NCI-H1694 treated with DMSO at 0.1 percent for 48 hours (cell line): Measurements from ENCODE around the gene HRAS.

ENCODE experiments used
- DNase-seq: peaks from one replicate; lab custom pipeline; 2025; lab: John Stamatoyannopoulos, UW

Gene HRAS

DNA sequence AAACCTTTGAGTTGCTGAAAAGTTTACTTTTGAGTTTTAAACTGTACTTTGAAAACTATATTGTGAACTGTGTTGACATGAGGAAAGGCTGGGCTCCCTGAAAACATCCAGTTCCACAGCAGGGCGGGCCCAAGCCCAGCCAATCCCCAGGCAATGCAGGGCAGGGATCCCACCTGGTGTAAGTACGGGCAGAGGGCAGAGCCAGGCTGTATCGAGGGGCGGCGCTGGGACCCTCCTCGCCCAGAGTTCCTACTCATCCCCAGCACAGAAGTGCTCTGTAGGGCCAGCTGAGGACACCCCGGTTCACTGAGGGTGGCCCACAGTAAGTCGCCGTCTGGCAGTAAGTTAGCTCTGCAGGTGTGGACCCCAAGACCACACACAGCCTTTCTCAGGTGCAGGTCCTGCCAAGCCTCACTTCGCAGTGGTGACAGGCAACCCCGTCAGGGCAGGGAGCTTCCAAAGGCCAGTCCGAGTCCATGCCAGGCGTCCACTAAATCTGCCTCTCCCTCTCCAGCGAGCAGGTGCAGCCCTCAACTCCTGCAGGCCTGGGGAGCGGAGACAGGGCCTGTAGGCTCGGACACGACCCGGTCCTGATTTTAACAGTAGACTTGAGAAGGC is 31.7 kb upstream of the HRAS start:
- no peak for DNase-seq

DNA sequence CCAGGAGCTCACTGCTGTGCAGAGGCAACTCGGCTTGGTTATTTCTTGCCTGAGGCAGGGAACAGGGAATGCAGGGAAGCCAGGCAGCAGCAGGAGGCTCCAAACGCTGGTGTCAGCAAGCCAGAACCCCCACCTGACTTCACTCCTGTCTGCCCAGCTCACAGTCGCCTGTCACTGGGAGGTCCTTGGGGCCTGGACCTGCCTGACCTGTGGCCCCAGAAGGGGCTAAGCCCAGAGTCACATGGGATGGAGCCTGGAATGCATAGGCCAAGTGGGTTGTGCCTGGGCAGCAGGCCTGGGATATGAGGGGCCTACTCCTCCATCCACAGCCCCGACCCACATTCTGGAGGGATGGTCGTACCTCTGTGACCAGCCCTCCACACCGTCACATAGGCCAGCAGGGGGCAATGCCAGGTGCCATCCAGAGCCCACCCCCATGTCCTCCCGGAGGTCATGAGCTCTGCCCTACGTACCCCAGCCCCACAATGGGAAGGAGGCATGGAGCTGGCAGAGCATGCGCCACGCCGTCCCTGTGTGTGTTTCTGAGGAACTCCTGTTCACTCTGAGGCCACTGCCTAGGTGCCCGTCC is 30.6 kb upstream of the HRAS start:
- DNase-seq: no peak

DNA sequence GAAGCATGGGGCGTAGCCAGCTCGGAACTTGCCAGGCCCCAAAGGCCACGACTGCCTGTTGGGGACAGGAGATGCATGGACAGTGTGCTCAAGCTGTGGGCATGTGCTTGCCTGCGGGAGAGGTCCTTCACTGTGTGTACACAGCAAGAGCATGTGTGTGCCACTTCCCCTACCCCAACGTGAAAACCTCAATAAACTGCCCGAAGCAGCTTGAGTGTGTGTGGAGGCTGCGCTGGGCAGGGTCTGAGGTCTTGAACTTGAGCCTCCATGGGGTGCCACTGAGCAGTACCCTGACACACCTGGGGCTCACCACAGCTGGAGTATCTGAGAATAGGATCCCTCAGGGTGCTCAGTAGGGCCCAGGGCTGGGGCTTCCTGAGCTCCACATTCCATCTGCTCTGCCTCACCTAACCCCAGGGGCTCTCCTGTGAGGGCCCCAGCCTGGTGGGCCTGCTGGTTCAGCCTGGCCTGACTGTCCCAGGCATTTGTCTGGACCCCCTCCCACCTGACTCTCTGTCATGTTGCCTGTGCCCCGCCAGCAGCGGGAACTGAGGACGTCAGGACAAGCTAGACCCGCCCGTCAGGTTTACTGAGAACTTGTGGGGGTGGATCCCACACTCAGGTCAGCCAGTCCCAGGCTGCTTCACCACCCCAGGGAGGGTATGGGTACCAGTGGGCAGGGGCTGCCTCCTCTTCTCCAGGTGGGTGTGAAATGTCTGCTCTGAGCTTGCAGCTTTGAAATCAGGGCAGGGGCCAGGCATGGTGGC is 28.6 kb upstream of the HRAS start:
- DNase-seq: no peak

DNA sequence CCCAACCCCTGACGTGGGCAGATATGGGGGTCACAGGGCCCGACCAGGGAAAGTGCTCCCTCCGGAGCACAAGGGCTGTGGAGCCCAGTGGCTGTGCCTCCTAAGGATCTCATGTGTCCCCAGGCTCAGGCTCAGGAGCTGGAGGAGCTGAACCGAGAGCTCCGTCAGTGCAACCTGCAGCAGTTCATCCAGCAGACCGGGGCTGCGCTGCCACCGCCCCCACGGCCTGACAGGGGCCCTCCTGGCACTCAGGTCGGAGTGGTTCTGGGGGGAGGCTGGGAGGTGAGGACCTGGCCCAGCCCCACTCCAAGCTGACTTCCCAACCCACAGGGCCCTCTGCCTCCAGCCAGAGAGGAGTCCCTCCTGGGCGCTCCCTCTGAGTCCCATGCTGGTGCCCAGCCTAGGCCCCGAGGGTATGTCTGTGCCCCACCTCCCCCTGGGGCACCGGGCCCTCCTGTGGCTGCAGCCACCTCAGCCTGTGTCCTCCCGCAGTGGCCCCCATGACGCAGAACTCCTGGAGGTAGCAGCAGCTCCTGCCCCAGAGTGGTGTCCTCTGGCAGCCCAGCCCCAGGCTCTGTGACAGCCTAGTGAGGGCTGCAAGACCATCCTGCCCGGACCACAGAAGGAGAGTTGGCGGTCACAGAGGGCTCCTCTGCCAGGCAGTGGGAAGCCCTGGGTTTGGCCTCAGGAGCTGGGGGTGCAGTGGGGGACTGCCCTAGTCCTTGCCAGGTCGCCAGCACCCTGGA is 27.9 kb upstream of the HRAS start:
- DNase-seq: no peak

DNA sequence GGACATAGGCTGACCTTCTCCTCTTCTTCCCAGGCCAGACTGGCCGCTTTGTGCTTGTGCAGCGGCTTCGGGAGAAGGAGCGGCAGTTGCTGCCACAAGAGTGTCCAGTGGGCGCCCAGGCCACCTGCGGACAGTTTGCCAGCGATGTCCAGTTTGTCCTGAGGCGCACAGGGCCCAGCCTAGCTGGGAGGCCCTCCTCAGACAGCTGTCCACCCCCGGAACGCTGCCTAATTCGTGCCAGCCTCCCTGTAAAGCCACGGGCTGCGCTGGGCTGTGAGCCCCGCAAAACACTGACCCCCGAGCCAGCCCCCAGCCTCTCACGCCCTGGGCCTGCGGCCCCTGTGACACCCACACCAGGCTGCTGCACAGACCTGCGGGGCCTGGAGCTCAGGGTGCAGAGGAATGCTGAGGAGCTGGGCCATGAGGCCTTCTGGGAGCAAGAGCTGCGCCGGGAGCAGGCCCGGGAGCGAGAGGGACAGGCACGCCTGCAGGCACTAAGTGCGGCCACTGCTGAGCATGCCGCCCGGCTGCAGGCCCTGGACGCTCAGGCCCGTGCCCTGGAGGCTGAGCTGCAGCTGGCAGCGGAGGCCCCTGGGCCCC is 26.8 kb upstream of the HRAS start:
- no peak for DNase-seq

DNA sequence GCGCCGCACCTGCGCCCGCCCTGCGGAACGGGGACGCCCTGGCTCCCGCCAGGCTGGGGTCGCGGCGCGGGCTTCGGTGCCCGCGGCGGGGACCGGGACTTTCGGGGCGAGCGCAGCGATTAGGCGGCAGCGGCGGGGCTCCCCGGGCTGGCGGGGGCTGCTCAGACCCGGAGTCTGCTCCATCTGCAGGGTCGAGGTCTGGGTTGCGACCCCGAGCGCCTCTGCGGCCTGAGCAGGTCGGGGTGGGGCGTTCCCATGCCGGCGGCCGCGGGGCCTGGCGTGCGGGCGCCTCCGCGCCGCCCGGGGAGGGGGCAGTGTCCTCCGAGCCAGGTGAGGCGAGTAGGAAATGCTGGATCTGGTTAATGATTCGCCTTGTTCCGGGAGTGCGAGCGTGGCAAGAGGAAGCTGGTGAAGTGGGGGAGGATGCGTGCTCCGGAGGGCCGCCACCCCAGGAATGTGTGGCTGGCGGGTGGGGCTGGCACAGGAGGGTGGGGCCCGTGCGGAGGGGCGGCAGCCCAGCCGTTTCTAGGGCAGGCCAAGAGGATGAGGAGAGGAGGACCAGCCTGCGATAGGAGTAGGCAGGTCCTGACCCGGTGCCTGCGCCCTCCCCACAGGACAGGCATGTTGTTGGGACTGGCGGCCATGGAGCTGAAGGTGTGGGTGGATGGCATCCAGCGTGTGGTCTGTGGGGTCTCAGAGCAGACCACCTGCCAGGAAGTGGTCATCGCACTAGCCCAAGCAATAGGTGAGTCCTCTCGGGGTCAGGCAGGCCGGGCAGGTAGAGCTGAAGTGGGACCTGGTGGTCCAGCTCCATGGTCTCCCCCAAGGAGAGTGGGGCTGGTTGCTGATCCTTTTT is 26.0 kb upstream of the HRAS start:
- no peak for DNase-seq

DNA sequence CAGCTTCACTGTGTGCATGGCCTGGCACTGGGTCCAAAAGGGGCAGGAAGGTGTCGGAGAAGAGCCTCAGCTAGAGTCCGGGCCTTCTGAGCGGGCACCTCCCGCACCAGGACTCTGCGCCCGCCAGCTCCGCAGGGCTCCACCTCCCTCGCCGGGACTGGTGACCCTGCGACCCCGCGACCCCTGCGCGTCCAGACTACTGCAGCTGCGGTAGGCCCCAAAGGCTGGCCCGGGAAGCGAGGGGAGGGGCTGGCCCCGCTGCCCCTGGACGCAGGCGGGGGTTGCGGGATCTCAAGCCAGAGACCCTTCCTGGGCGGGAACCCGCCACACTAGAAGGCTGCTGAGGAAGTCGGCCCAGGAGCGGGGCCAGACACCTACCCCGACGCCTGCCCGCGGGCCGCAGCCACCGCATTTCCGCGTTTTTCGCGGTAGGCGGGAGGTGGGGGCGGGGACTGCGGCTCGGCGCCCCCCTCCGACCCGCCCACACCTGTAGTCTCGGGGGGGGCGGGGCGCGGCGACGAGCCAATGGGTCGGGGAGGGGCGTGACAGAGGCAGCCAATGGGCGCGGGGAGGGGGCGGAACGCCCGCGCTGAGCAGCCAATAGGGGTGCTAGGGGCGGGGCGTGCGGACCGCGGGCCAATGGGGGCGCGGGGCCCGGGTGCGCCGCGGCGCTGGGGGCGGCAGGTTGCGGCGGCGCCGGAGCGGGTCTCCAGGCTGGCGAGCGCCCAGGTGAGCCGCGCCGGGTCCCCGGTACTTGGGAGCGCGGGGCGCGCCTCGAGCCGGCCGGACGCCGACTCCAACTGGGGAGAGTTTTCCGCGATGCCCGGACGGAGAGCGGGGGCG is 25.1 kb upstream of the HRAS start, which contains the start of the genes LMNTD2 and RASSF7:
TSS of gene LMNTD2 (minus strand) at position 434 of the 843 bp plus-strand sequence. CDS start at position 412, 22 bp downstream.
TSS of gene RASSF7 (plus strand) at position 666 of the 843 bp plus-strand sequence. CDS start 799 bp downstream, outside the sequence.
- DNase-seq: peak; percentile 66

DNA sequence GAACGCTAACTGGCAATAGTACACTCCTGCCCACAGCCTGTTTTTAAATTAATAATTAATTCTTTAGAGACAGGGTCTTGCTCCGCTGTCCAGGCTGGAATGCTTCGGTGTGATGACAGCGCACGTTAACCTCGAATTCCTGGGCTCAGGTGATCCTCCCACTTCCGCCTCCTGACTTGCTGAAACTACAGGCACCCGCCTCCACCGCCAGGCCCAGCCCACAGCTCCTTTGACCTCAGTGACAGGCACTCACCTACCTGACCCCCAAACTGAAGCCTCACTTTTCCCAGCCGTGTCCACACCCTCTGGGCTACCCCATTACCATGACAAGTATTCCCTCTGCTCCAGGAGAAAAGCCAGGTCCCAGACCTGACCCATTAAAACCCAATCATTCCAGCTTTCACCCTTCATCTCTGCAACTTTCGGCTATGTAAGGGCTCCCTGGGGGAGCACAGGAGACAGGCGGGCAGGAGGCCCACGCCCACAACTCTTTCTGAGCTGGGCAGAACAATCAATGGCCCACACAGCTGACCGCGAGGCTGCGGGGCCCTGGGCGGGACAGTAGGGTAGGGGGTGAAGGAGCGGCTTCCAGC is 24.4 kb upstream of the HRAS start:
- no peak for DNase-seq

DNA sequence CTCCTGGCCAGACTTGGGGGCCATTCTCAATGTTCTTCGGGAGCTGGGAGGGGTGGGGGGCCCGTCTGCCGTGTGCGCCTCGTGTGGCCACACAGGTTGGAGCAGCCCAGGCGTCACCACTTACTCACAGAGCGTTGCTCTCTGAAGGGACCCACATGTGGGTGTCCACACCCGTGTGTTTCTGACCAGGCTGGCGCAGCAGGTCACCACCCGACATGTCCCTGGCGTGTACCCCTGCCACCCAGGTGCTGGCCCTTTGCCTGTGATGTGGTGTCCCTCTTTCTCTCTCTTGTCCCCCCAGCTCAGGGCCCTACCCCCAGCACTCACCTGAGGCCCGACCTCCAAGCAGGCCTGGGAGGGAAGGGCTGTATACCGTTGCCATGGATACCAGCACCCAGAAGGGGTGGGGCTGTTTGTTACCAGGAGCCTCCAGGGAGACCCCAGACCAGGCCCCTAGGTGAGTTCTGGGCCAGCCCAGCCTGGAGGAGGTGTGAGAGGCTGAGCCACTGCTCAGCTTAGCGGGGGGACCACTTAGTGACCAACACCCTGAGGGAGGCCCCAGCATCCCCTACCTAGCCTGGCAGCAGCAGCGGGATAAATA is 23.7 kb upstream of the HRAS start:
- no peak for DNase-seq

DNA sequence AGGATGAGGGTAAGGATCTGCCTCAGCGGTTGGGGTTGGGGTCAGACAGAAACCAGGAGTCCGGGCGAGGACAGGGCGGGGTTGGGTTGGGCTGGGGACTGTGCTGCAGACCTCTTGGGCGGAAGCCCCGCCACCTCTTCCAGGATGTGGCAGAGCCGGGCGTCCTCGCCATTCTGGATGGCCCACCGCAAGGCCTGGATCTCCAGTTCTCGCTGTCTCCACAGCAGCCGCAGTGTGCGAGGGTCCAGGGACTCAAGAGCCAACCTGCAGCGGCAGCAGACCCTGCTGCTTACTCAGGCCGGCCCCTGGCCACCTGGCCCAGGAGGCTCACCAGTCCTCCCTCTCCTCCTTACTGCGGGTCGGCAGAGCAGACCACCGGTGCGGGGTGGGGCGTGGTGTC is 23.1 kb upstream of the HRAS start:
- DNase-seq: no peak

DNA sequence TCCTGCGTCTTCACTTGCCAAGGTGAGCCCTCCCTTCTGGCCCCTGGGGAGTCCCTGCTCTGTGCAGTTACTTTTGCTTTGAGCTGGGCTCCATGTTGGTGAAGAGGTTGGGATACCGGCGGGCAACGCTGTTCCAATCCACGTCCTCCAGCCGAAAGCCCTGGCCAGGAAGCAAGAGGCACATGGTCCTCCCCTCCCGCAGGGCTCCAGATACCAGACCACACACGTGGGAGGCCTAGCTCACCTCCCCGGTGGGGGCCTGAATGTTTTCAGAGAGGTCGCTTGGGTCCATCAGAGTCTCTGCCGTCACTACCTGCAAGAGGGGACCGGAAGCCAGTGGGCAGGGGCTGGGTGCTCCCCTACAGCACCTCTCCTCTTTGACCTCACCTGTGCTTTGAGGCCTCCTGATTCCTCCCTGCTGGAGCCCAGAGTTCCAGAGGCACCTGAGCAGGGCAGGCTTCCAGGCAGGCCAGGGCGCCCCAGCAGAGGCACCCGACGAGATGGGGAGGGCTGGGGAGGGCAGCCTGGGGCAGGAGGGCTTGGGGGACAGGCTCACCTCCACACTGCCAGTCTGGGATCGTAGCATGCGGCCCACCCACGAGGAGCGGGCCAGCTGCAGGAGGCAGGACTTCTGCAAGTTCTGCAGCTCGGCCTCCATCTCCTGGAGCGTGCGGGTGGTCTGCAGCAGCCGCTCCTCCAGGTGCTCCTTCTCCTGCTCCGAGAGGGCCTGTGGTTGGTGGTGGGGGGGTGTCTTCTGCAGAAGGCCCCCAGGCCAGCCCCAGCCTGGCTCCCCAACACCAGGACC is 22.2 kb upstream of the HRAS start:
- no peak for DNase-seq

DNA sequence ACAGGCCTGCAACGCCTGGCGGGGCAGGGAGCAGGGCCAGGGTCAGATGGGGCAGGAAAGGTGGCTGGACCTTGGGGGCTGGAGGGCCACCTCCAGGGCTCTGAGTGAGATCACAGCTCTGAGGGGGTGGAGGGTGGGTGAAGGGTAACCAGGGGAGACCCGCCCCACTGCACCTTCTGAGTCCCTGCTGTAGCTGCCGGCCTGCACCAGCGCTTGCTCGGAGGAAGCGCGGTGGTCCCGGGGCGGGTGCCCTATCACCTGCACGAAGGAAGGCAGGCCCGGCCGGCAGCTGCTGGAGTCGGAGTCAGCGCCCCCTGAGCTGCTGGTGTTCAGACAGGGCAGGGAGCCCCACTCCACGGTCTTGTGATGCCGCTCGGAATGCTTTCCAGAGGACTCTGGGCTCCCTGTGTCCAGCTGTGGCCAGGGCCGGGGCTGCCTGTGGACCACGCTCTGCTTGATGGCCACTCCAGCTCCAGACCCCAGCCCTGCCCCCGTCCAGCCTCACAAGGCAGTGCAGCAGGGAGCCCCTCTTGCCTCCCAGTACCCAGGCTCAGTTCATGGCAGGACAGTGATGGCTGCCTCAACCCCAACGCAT is 21.4 kb upstream of the HRAS start:
- DNase-seq: no peak

DNA sequence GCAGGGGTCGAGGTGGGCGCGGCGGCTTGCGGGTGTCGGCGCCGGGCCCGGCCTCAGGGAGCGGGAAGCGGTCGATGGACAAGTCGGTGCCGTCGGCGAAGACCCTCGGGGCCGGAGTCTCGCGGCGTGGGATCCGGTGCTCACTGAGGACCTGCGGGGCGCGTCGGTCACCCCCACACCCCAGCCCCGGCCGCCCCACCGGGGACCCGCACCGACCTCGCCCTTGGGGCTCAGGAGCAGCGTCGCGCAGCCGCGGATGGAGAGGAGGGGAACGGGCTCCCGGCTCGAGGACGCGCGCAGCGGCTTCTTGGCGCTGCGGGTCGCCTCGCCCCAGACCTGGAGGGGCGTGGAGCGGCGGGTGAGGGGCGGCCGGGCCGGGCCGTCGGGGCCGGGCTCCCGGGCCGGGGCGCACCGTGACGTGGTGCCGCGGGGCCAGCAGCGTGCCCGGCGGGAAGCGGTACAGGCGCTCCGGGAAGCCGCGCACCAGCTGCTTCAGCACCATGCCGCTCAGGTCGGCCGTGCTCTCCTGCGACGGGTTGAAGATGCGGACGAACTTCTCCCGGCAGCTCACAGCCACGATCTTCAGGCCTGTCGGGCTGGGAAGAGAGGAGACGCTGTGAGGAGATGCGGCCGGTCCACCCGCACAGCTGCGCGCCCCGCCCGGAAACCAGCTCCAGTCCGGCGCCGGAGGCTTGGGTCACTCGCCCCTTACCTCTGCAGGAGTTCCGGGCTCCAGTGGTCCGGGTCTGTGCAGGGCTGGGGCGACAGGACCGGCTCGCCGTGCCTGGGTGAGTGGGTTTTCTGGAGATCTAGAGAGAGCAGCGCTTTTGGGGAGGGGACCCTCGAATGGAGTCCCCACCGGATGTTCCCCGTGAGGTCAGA is 20.6 kb upstream of the HRAS start:
- DNase-seq: no peak

DNA sequence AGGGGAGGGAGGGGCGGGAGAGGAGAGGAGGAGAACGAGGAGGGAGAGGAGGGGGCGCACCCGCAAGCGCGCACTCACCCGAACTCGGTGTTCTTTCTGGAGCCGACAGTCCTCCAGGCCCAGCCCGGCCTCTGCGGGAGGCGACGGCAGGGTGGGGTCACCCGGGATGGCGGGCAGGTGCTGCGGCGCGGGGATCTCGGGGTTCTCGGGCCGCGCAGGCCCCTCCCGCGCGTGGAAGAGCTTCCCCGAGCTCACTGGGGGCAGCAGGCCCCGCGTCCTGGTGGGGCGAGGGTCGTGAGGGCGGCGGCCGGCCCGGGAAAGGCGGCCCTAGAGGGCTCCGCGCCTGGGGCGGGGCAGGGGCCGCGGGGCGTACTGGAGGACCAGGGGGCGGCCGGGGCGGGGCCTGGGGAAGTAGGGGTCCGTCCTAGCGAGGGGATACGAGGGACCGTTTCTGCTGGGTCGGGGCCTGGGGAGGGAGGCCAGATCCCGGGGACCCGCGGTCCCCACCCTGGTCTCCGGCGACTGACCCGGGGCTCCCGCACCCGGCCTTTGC is 19.9 kb upstream of the HRAS start:
- DNase-seq: no peak

DNA sequence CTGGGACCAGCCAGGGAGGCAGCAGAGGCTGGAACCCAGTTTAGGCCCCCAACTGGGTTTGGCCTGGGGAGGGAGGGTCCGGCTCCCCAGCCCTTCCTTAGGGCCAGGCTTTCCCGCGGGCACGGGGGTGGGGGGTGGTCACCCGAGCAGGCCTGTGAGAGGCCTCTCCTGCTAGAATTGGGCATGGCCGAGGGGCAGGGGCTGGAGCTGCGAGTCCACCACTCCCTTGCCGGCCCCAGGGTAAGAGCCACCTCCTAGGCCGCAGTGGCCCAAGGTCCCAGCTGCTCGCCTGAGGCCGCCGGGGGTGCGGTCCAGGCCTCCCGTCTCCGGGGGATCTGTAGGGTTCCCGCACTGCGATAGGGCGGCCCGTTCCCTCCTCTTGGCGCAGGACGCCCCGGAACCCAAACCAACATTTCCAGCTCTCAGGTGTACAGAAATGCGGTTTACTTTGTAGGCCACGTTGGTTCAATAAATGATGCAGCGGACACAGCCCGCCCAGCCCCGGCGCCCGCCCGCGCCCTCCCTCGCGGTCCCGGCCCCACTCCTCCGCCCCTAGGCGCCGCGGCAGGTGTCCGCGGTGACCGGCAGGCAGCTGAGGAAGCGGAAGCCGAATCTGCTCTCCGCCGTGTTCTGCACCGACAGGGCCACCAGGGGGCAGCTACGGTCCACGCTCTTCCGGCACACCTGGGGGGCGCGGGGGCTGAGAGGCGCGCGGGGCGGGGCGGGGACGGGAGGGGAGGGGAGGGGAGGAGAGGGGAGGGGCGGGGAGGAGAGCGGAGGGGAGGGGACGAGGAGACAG is 19.3 kb upstream of the HRAS start:
- DNase-seq: peak; percentile 41

DNA sequence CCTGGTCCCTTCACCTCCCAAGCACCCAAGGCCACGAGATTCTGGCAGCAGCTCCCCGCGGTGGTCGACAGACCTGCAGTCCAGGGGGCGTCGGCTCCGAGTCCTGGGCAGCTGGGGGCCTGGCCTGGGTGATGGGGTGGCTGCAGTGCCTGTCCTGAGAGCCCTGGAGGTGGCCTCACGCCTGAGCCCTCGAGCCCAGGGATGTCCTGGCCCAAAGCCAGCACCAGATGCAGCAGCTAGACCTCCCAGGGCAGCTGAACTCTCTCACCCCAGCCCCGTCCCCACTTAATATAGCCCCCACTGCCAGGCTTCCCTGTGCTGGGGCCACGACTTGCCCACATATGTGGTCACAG is 18.6 kb upstream of the HRAS start:
- DNase-seq: no peak
